Stimulated activated CD8-positive, alpha-beta memory T cell treated with anti-CD3 and anti-CD28 coated beads, Interleukin-12 subunit alpha, Interleukin-12 subunit beta, amount 100 ng/mL, for 24 hours (primary cell): ENCODE data around the gene PKD1.

Source experiments
- DNase-seq: peaks from one replicate; pipeline ENCODE4 v3.0.0-alpha.2; 2020; ENCODE audit errors: extremely low read depth

The PKD1 gene

GRCh38 chr16:2074071-2074470 is 61.6 kb downstream of the PKD1 start:
- no peak for DNase-seq

DNA sequence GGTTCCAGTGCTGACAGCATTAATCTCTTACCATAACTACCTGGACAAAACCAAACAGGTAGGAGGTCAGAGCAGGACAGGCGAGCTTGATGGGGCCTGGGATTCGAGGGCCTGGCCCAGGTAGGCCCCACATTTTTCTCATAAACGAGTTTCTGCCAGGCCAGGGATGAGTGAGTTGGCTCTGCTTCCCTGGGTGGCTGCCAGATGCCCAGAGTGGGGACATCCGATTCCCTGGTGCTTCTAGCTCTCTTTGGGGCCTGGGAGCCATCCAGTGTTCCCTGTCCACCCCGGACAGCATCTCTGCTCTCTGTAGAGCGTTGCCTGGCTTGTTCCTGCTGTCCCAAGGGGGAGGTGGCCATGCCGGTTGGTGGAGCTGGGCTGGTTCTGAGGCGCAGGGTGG is 62.8 kb downstream of the PKD1 start:
- no peak for DNase-seq

GRCh38 chr16:2071454-2072202 is 64.1 kb downstream of the PKD1 start:
- no peak for DNase-seq

DNA sequence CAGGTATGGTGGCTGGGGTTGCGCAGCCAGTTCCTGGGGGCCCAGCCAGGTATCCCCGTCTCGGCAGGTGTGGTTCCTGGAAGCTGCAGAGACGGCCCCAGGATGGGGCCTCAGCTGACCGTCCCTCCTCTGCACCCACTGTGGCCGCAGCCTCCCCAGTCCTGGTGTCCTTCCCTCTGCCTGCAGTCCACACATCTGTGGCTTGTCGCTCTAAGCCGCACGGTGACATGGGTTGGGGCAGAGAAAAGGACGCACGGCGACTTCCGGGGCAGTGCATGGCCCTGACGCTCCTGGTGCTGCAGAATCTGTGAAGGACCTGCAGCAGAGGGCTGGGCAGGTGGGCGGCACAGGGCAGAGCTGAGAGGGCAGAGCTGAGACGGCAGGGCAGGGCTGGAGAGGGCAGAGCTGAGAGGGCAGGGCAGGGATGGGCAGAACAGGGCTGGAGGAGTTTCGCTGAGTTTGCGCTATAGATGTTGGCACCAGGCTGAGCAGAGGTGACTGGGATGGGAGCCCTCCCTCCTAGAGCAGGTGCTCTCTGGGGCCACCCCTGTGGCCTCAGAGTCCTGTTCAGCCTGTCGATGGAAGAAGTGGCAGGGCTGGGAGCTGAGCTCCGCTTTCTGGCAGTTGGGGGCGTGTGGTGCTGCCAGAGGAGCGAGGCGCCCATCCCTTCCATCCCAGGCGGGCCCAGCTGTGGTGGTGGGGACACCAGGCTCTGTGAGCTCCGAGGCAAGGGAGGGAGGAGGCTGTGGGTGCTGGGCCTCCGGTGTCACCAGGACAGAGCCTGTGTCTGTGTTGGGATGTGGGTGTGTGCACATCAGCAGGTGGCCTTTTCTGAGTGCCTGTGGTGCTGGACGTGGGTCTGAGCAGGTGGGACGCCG is 64.9 kb downstream of the PKD1 start:
- no peak for DNase-seq

DNA sequence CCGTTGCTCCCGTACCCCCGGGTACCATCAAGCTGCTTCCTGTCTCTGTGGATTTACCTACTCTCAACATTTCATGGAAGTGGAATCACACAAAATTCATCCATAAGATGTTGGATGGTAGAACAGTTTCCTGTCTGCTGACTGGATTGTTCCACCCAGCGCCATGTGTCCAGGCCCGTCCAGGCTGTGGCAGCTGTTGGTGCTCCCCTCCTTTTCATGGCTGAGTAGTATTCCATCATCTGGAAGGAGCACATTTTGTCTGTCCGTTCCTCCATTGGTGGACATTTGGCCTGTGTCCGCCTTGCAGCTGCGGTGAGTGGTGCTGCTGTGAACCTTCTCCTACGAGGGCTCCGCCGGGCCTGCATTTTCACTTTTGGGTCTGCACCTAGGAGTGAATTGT is 69.6 kb downstream of the PKD1 start:
- no peak for DNase-seq

DNA sequence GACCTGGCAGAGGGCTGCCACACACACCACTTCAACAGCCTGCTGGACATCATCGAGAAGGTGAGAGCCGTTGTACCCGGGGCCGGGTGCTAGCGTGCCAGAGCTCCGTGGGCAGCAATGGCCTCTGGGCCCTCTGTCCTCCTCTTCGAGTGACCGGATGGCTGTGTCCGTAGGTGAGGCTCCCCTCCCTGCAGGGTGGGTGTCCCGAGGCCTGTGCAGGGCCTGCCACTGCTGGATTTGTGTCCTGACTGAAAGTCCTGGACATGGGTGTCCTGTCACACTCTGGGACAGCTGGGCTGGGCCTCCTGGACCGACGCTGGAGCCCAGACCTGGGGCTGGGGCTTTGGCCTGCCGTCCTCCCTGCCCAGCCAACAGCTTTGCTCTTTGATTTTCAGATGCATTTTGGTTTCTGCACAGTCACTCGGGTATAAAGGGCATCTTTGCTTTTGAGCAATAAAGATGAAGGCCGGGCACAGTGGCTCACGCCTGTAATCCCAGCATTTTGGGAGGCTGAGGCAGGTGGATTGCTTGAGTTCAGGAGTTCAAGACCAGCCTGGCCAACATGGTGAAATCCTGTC is 71.2 kb downstream of the PKD1 start:
- DNase-seq = no peak

DNA sequence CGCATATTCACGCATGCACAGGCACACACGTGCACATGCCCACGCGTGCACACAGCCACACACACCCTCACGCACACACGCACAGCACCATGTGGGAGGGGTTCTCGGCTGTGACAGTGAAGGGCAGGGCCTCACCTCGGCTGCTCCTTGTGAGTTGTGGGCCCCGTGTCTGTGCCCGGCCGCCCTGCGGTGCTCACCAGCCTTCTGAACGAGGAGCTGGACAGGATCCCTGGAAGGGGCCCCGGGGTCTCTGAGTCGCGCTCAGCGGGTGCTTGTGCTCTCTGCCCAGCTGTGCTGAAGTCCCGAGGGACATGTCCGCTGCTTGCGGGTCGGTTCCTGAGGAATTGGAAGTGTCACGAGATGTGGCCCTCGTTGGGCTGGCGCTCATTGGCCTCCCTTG is 71.8 kb downstream of the PKD1 start:
- no peak for DNase-seq

DNA sequence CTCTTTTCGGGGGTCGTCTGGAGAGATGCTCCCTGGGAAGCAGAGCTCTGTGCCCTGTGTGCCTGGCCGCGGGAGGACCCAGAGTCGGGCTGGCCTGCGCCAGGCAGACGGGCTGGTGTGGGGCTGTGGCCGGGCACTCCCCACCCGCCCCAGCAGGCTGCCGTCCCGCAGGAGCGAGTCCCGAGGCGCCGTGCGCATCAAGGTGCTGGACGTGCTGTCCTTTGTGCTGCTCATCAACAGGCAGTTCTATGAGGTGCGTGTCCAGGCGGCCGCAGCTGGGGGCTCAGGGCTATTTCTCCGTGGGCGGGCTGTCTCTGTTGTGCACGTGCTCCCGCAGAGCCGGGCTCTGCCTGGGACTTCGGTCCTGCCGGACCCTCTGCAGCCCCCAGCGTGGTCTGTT is 72.9 kb downstream of the PKD1 start:
- DNase-seq = no peak

GRCh38 chr16:2061526-2061925 is 74.2 kb downstream of the PKD1 start:
- DNase-seq = no peak

- no peak for DNase-seq
Measured at GRCh38 chr16:2061023-2061422, 74.7 kb downstream of the PKD1 start.

GRCh38 chr16:2060346-2060745 is 75.4 kb downstream of the PKD1 start:
- no peak for DNase-seq

DNA sequence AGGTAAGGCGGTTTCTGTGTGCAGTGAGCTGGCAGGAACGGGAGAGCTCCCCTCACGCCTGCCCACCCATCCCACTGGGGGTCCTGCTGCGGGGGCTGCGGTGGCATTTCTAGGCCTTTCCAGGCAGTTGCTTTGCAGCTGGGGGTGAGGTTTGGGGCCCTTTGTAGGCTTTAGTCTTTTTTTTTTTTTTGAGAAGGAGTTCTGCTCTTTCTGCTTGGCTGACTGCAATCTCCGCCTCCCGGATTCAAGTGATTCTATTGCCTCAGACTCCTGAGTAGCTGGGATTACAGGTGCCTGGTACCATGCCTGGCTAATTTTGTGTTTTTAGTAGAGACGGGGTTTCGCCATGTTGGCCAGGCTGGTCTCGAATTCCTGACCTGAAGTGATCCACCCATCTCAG is 76.8 kb downstream of the PKD1 start:
- no peak for DNase-seq

GRCh38 chr16:2058420-2058819 is 77.3 kb downstream of the PKD1 start:
- DNase-seq = no peak

- DNase-seq = no peak
Measured at GRCh38 chr16:2057438-2057837, 78.3 kb downstream of the PKD1 start.

DNA sequence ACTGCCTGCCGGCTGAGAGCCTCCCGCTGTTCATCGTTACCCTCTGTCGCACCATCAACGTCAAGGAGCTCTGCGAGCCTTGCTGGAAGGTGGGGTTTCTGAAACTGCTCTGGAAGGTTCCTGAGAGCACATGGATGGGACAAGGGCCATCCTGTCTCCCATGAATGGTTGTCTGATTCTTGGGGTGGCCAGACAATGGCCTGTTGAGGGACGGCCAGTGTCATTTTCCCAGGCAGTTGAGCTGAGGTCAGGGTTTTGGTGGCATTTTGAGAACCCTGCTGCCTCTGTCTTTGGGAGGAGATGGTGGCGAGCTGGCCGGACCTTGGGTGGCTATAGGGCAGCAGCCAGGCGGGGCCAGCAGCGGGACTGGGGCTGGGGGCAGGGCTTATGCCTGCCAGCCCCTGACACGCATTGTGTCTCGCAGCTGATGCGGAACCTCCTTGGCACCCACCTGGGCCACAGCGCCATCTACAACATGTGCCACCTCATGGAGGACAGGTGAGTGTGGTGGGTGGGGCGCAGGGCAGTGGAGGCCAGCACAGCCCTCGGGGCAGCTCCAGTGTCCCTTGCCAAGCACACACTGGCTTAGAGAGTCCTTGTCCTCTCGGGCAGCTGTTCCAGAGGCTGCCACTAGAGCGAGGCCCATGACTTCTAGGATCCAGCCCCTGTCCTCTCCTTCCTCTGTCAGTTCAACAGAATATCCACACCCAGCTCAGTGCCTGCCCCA is 78.9 kb downstream of the PKD1 start:
- no peak for DNase-seq

- DNase-seq = no peak
Measured at GRCh38 chr16:2056077-2056476, 79.6 kb downstream of the PKD1 start.

DNA sequence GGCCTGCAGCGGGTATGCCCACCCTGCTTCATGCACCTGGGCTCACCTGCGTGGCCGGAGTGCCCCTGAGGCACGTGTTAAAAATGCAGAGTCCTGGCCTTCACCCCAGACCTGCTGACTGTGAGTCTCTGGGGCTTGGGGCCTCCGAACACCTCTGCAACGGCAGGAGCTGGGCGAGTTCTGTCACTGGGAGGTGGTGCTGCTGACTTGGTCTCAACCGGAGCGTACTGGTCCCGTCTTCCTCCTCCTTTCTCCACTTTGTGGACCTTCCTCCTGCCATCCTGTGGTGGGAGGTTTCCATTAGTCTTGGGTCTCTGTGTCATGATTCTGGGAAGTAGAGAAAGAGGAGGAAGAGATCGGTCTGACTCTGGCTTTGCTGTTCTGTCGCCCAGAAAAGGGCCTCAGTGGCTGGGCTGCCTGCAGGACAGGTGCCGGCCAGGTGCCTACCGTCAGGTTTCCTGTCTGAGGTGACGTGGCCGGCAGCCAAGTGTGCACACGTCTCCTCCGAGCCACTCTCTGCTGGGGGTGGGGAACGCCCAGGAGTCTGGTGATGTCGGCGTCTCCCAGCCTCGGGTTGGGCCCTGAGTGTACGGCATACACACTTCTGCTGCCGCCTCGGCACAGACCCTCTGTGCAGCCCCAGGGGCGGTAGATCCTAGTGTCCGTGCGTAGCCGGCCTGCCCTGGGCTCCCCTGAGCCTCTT is 81.0 kb downstream of the PKD1 start:
- DNase-seq = no peak

DNA sequence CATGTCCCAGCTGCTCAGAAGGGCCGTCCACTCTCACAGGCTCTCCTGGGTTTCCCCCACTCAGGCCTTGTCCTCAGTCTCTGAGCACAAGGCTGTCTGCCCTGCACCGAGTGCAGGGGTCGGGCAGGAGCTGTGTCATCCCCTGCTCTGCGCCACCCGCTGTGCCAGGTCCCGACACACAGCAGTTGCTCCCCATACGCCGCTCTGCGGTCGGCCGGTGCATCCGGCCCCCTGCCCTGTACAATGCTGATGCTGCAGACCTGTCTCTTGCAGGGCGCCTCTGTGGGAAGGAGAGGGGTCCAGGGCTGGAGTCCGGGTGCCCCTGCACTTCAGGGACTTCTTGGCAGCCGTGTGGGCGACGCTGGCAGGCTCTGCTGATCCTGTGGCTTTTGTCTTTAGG is 81.8 kb downstream of the PKD1 start:
- DNase-seq = no peak

DNA sequence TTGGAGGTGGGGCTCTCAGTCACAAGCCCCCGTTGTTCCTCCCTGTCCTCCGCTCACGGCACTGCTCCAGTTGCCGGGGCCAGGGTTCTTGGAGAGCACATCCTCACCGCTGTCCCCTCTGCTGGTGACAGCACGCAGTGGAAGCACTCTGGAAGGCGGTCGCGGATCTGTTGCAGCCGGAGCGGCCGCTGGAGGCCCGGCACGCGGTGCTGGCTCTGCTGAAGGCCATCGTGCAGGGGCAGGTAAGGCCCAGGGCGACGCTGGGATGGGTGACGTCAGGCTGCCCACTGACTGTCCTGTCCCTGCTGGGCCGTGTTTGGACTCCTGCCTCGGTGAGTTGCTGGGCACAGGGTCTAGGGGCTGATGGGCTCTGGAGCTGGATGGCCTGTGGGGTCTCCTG is 82.5 kb downstream of the PKD1 start:
- no peak for DNase-seq

DNA sequence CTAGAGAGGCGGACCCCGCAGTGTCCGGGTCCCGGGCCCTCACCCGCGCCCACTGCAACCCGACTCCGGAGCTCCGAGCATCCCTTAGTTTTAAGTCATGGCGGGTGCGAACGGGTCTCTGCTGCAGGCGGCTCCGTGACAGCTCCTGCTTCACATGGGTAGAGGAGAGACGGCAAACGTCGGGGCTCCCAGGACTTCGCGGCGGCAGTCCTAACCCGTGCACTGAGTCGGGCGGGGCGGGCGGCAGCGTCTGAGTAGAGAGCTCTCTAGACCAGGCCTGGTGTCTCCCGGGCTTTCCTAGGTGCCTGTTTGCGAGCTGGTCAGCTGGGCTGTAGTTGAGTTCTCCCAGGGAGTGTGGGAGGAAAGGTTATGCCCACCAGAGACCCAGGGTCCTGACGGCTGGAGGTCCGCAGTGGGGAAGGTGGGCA is 87.6 kb downstream of the PKD1 start:
- no peak for DNase-seq

DNA sequence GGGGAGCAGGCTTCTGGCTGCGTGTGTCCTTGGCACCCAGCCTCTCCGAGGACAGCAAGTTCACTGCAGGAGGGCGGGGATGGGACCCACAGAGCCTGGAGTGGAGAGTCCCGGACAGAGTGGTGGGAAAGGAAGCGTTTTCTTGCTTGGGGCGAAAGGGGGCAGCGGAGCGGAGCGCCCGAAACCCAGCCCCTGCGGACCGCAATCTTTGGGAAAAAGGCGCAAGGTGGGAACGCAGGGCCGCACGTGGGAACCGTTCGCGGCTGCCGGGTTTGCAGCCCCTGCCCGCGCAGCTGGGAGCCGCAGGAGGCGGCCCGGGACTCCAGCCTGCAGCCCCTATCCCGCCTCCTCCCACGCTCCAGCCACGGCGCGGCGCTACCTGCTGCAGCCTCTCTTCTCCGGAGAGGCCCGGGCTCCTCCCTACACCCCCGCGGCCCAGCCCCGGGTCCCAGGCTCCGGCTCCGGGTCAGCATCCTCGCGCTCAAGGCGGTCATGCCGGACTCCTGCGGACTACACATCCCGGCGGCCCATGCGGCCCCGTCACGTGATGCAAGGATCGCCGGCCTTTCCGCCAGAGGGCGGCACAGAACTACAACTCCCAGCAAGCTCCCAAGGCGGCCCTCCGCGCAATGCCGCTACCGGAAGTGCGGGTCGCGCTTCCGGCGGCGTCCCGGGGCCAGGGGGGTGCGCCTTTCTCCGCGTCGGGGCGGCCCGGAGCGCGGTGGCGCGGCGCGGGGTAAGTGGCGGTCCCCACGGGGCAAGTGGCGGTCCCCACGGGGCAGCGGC is 88.2 kb downstream of the PKD1 start, which contains the start of the genes NTHL1 and TSC2:
Gene NTHL1, minus strand, starts transcription at position 505 of the 786 bp plus-strand sequence. Its CDS starts 11 bp downstream, at position 494.
Gene TSC2, plus strand, starts transcription at position 656 of the 786 bp plus-strand sequence. CDS start 631 bp downstream, outside the sequence.
- DNase-seq = peak; percentile 90
